Activated CD8-positive, alpha-beta T cell treated with anti-CD3 and anti-CD28 coated beads, Interleukin-2, amount 10 ng/mL, durations not matched to agents 7 days and 5 days (primary cell): ENCODE results near the gene NYNRIN. TPM values are rescaled to one million over a fixed set of nuclear protein-coding genes. Genes with fewer than 3 reads are reported as not detected.
A peak's percentile ranks its signal among the peaks of the same experiment; 100 is the strongest.

Experiments used
- ATAC-seq: fragments of 150-1000 bp; cut with Tn5 transposase; one replicate; pipeline ENCODE4 v1.10.0; 2021; ENCODE audit warnings: moderate library complexity
- CTCF ChIA-PET: fragments of 350-600 bp; sonication (Branson Sonifier 250); formaldehyde crosslinking; loops from one replicate; lab custom pipeline; 2021; ENCODE audit warnings: antibody characterized with exemption; lab: Charles Lee
- POLR2A ChIA-PET: fragments of 350-600 bp; sonication (Branson Sonifier 250); formaldehyde crosslinking; loops from one replicate; lab custom pipeline; 2021; ENCODE audit warnings: antibody characterized with exemption; lab: Charles Lee
- DNase-seq: peaks from one replicate; pipeline ENCODE4 v3.0.0-alpha.2; 2020
- H3K27ac Mint-ChIP-seq: one replicate; pipeline ENCODE4 v1.8.0; 2021; ENCODE audit warnings: mild to moderate bottlenecking, mixed read lengths
- H3K27me3 Mint-ChIP-seq: one replicate; pipeline ENCODE4 v1.8.0; 2021; ENCODE audit warnings: low read depth, mixed read lengths
- H3K36me3 Mint-ChIP-seq: one replicate; pipeline ENCODE4 v1.8.0; 2021; ENCODE audit warnings: low read depth, mixed read lengths
- H3K4me1 Mint-ChIP-seq: one replicate; pipeline ENCODE4 v1.8.0; 2021; ENCODE audit warnings: low read depth, mixed read lengths
- H3K4me3 Mint-ChIP-seq: one replicate; pipeline ENCODE4 v1.8.0; 2021; ENCODE audit warnings: mild to moderate bottlenecking, mixed read lengths
- H3K9me3 Mint-ChIP-seq: one replicate; pipeline ENCODE4 v1.8.0; 2022; ENCODE audit warnings: mixed read lengths; ENCODE audit not compliant: insufficient read depth
- total RNA-seq, 2 experiments: library from RNA; stranded (reverse); gene quantifications; one replicate each; pipeline ENCODE4 v1.2.3, GENCODE V29; 2021

Gene NYNRIN
- total RNA-seq, 2 experiments from 2014 or later = 0.21 to 0.52 TPM

- no peak overlapping the region for H3K27ac Mint-ChIP-seq
- peaks cover 9% of the 10 kb centered on the region for H3K27me3 Mint-ChIP-seq
- no peaks in the 10 kb centered on the region for H3K9me3 Mint-ChIP-seq
- ATAC-seq (no peak), DNase-seq (no peak)
- ChIA-PET CTCF (interaction anchor here (1.4 to 1.8 kb wide), 5 partner anchors 9 to 76 kb away, joined by 3 to 10 read pairs (median 5); no protein-coding TSS in a partner anchor), POLR2A (interaction anchor here (1.1 kb wide), 1 partner anchor 21 kb away, joined by 6 read pairs; the partner anchor contains the start of gene KHNYN)
- no peak overlapping the region for H3K4me3 Mint-ChIP-seq
- no peaks in the 10 kb centered on the region for H3K36me3 Mint-ChIP-seq
- H3K4me1 Mint-ChIP-seq = no peaks in the 10 kb centered on the region
Observed at GRCh38 chr14:24409192-24409591, 10.4 kb downstream of the NYNRIN start.

DNA sequence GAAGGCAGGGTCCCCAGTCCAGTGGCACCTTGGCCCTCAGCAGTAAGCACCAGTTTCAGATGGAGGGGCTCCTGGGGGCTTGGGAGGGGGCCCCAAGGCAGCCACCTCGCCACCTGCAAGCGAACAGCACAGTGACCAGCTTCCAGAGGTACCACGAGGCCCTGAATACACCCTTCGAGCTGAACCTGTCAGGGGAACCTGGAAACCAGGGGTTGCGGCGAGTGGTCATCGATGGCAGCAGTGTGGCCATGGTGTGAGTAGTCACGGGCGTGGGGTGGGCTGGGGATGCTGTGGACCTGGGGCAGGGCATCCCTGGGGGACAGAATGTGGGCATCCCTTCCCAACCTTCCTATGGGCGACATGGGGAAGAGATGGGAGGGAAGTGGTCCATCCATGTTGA lies 11.2 kb downstream of the NYNRIN start:
- CTCF ChIA-PET = interaction anchor here (1.2 to 1.8 kb wide), 6 partner anchors 21 to 77 kb away, joined by 3 to 10 read pairs (median 4); no protein-coding TSS in a partner anchor
- DNase-seq (no peak), ATAC-seq (no peak)
- POLR2A ChIA-PET = interaction anchor here (1.1 kb wide), 1 partner anchor 20 kb away, joined by 6 read pairs; the partner anchor contains the start of gene KHNYN
- Mint-ChIP-seq H3K4me1 (no peaks in the 10 kb centered on the region), H3K27me3 (peaks cover 2% of the 10 kb centered on the region), H3K9me3 (no peaks in the 10 kb centered on the region), H3K36me3 (no peaks in the 10 kb centered on the region), H3K27ac (no peak overlapping the region), H3K4me3 (no peak overlapping the region)

- no peaks in the 10 kb centered on the region for H3K9me3 Mint-ChIP-seq
- ChIA-PET POLR2A (no interaction called here), CTCF (interaction anchor here (1.3 to 3.1 kb wide), 5 partner anchors 15 to 78 kb away, joined by 3 to 18 read pairs (median 3); no protein-coding TSS in a partner anchor)
- no peaks in the 10 kb centered on the region for H3K27me3 Mint-ChIP-seq
- no peak overlapping the region for H3K4me3 Mint-ChIP-seq
- H3K27ac Mint-ChIP-seq = no peak overlapping the region
- H3K4me1 Mint-ChIP-seq = no peaks in the 10 kb centered on the region
- DNase-seq (peak; percentile 47), ATAC-seq (peak; percentile 73)
- H3K36me3 Mint-ChIP-seq = no peaks in the 10 kb centered on the region
Observed at GRCh38 chr14:24411443-24412389, 12.9 kb downstream of the NYNRIN start.

GRCh38 chr14:24414077-24414476 lies 15.3 kb downstream of the NYNRIN start:
- ChIA-PET POLR2A (interaction anchor here (0.9 kb wide), 1 partner anchor 143 kb away, joined by 3 read pairs; the partner anchor contains the start of gene RABGGTA), CTCF (interaction anchor here (1.0 to 3.1 kb wide), 4 partner anchors 9 to 81 kb away, joined by 4 to 18 read pairs (median 8); no protein-coding TSS in a partner anchor)
- H3K36me3 Mint-ChIP-seq = no peaks in the 10 kb centered on the region

GRCh38 chr14:24414732-24415420 lies 16.1 kb downstream of the NYNRIN start:
- H3K27ac Mint-ChIP-seq = no peak overlapping the region
- no peak overlapping the region for H3K4me3 Mint-ChIP-seq
- DNase-seq (no peak), ATAC-seq (no peak)
- no peaks in the 10 kb centered on the region for H3K36me3 Mint-ChIP-seq
- no peaks in the 10 kb centered on the region for H3K9me3 Mint-ChIP-seq
- no peaks in the 10 kb centered on the region for H3K4me1 Mint-ChIP-seq
- H3K27me3 Mint-ChIP-seq = peaks cover 8% of the 10 kb centered on the region
- ChIA-PET POLR2A (no interaction called here), CTCF (interaction anchor here (2.0 kb wide), 1 partner anchor 81 kb away, joined by 10 read pairs; no protein-coding TSS in a partner anchor)

More at GRCh38 chr14:24414077-24414476, 15.3 kb downstream of the NYNRIN start:
- Mint-ChIP-seq H3K4me3 (no peak overlapping the region), H3K27ac (no peak overlapping the region), H3K9me3 (no peaks in the 10 kb centered on the region), H3K27me3 (peaks cover 5% of the 10 kb centered on the region), H3K4me1 (no peaks in the 10 kb centered on the region)
- ATAC-seq = no peak
- no peak for DNase-seq

- H3K4me3 Mint-ChIP-seq = no peak overlapping the region
- H3K27me3 Mint-ChIP-seq = peaks cover 8% of the 10 kb centered on the region
- POLR2A ChIA-PET = no interaction called here
- H3K4me1 Mint-ChIP-seq = no peaks in the 10 kb centered on the region
- H3K36me3 Mint-ChIP-seq = no peaks in the 10 kb centered on the region
- CTCF ChIA-PET = interaction anchor here (1.3 kb wide), 1 partner anchor 9 kb away, joined by 3 read pairs; no protein-coding TSS in a partner anchor
- no peaks in the 10 kb centered on the region for H3K9me3 Mint-ChIP-seq
- no peak for ATAC-seq
- no peak for DNase-seq
- no peak overlapping the region for H3K27ac Mint-ChIP-seq
Observed at GRCh38 chr14:24415421-24416253, 16.8 kb downstream of the NYNRIN start.

DNA sequence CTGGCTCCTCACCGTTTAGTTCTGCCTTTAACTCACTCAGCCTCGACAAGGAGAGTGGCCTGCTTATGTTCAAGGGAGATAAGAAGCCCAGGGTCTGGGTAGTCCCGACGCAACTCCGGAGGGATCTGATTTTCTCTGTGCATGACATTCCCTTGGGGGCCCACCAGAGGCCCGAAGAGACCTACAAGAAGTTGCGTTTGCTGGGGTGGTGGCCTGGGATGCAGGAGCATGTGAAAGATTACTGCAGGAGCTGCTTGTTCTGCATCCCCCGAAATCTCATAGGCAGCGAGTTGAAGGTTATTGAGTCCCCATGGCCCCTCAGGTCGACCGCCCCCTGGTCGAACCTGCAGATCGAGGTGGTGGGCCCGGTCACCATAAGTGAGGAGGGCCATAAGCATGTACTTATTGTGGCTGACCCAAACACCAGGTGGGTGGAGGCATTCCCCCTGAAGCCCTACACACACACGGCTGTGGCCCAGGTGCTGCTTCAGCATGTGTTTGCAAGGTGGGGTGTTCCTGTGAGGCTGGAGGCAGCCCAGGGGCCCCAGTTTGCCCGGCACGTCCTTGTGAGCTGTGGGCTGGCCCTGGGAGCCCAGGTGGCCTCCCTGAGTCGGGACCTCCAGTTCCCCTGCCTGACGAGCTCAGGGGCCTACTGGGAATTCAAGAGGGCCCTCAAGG lies 17.6 kb downstream of the NYNRIN start:
- H3K36me3 Mint-ChIP-seq = no peaks in the 10 kb centered on the region

GRCh38 chr14:24416932-24417619 lies 18.3 kb downstream of the NYNRIN start:
- no peaks in the 10 kb centered on the region for H3K36me3 Mint-ChIP-seq

More for the DNA sequence above, 17.6 kb downstream of the NYNRIN start:
- Mint-ChIP-seq H3K4me3 (no peak overlapping the region), H3K9me3 (no peaks in the 10 kb centered on the region), H3K4me1 (no peaks in the 10 kb centered on the region), H3K27ac (no peak overlapping the region), H3K27me3 (peaks cover 8% of the 10 kb centered on the region)
- DNase-seq = no peak
- ATAC-seq = no peak
- POLR2A ChIA-PET = no interaction called here
- CTCF ChIA-PET = interaction anchor here (1.3 kb wide), 1 partner anchor 10 kb away, joined by 3 read pairs; no protein-coding TSS in a partner anchor

GRCh38 chr14:24417832-24418491 lies 19.2 kb downstream of the NYNRIN start:
- Mint-ChIP-seq H3K4me1 (no peaks in the 10 kb centered on the region), H3K27me3 (peaks cover 8% of the 10 kb centered on the region), H3K27ac (no peak overlapping the region), H3K9me3 (no peaks in the 10 kb centered on the region), H3K4me3 (no peak overlapping the region), H3K36me3 (no peaks in the 10 kb centered on the region)
- ATAC-seq = no peak
- ChIA-PET POLR2A (interaction anchor here (1.2 to 2.7 kb wide), 2 partner anchors 12 to 205 kb away, joined by 3 to 23 read pairs; partner anchors contain the start of genes CBLN3, CHMP4A and KHNYN), CTCF (interaction anchor here (1.1 to 2.7 kb wide), 3 partner anchors 9 to 84 kb away, joined by 3 to 11 read pairs (median 5); partner anchors contain the start of gene ADCY4)
- DNase-seq = no peak

More at GRCh38 chr14:24416932-24417619, 18.3 kb downstream of the NYNRIN start:
- ATAC-seq = no peak
- no peak overlapping the region for H3K4me3 Mint-ChIP-seq
- CTCF ChIA-PET = interaction anchor here (1.1 to 2.7 kb wide), 3 partner anchors 10 to 83 kb away, joined by 3 to 11 read pairs (median 5); partner anchors contain the start of gene ADCY4
- peaks cover 8% of the 10 kb centered on the region for H3K27me3 Mint-ChIP-seq
- no peak for DNase-seq
- H3K9me3 Mint-ChIP-seq = no peaks in the 10 kb centered on the region
- POLR2A ChIA-PET = no interaction called here
- H3K4me1 Mint-ChIP-seq = no peaks in the 10 kb centered on the region
- no peak overlapping the region for H3K27ac Mint-ChIP-seq
